Prostate gland (tissue), 2 donors: ENCODE data around the gene FEM1C.

ENCODE experiments used
- CTCF ChIP-seq, 4 experiments: fragments of 200-600 bp in 2 of 4; fragments of 450-650 bp in 2 of 4; sonication (generic) in 2 of 4; IDR thresholded peaks; 1 replicate in 3 of 4; 2 replicates in 1 of 4; pipeline ENCODE4 v1.5.1; 2016 to 2019; ENCODE audit warnings: antibody characterized with exemption in 4 of 4, mild to moderate bottlenecking in 2 of 4, moderate library complexity in 2 of 4
- POLR2A ChIP-seq: fragments of 450-650 bp; IDR thresholded peaks from one replicate; pipeline ENCODE4 v1.6.1; 2016; ENCODE audit warnings: antibody characterized with exemption, mild to moderate bottlenecking

- TF ChIP-seq CTCF (IDR thresholded peaks at IDR 0.05) (no peak), POLR2A (no peak)
These were observed 36.9 kb downstream of the FEM1C start for GRCh38 chr5:115507681-115508080.
